22Rv1 (cell line): ENCODE measurements around the gene RNF175.

Experiments
- ZFX ChIP-seq: fragments of 450-650 bp; IDR thresholded peaks from 2 replicates; pipeline ENCODE4 v1.6.1; 2017; ENCODE audit warnings: antibody characterized with exemption, borderline replicate concordance
- TF ChIP-seq, protein P1 (sequence below): fragments of 450-650 bp; IDR thresholded peaks from 2 replicates; pipeline ENCODE4 v1.5.1; 2017; ENCODE audit warnings: mild to moderate bottlenecking

DNA sequence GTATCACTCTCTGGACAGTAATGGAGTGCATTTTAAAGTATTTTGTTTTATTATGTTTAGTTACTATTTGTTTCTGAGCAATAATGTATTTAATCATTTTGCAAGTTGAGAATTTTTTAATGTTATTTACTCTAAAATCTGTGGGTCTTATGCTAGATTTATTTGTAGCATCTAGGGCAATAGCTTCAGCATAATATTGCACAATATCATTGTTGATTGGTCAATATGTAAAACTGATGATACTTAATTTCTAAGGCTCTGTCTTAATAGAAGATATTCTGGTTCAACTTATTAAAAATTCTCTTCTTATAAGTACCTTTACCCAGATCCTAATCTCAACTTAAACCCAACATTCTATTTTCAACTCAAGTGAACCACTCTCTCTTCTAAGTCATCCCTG lies 17.6 kb upstream of the RNF175 start:
- TF ChIP-seq, protein P1, sequence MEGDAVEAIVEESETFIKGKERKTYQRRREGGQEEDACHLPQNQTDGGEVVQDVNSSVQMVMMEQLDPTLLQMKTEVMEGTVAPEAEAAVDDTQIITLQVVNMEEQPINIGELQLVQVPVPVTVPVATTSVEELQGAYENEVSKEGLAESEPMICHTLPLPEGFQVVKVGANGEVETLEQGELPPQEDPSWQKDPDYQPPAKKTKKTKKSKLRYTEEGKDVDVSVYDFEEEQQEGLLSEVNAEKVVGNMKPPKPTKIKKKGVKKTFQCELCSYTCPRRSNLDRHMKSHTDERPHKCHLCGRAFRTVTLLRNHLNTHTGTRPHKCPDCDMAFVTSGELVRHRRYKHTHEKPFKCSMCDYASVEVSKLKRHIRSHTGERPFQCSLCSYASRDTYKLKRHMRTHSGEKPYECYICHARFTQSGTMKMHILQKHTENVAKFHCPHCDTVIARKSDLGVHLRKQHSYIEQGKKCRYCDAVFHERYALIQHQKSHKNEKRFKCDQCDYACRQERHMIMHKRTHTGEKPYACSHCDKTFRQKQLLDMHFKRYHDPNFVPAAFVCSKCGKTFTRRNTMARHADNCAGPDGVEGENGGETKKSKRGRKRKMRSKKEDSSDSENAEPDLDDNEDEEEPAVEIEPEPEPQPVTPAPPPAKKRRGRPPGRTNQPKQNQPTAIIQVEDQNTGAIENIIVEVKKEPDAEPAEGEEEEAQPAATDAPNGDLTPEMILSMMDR: no peak
- TF ChIP-seq ZFX: no peak
